Kidney (tissue), 14 donors: Measurements from ENCODE around the gene ACTG1. TPM values are rescaled to one million over a fixed set of nuclear protein-coding genes. Genes with fewer than 3 reads are reported as not detected.

Source experiments
- DNase-seq, 5 donors: peaks; one replicate each; pipeline ENCODE4 v3.0.0-alpha.2; 2013 to 2020
- FAIRE-seq: peaks from 2 replicates; lab custom pipeline; 2012; peaks lifted over from hg19 to GRCh38; lab: Jason Lieb, UNC
- H3K27ac ChIP-seq, 2 donors: one replicate each; pipeline ENCODE4 v1.7.0; 2013; ENCODE audit warnings: low read depth in 2 of 2, low read length in 2 of 2, inconsistent platforms in 1 of 2
- H3K27me3 ChIP-seq: one replicate; pipeline ENCODE4 v1.7.1; 2013; ENCODE audit warnings: low read length, inconsistent platforms; ENCODE audit not compliant: control insufficient read depth, insufficient read depth
- H3K36me3 ChIP-seq, 3 donors: one replicate each; pipeline versions ENCODE4 v1.7.0 to v1.7.1; 2013; ENCODE audit warnings: low read length in 3 of 3, control low read depth in 1 of 3, inconsistent platforms in 1 of 3; ENCODE audit not compliant: insufficient read depth in 3 of 3, control insufficient read depth in 2 of 3
- H3K4me1 ChIP-seq, 3 donors: one replicate each; pipeline versions ENCODE4 v1.7.0 to v1.7.1; 2013; ENCODE audit warnings: low read length in 3 of 3, inconsistent platforms in 1 of 3, low read depth in 1 of 3; ENCODE audit not compliant: control insufficient read depth in 2 of 3, insufficient read depth in 2 of 3
- H3K4me3 ChIP-seq, 3 donors: one replicate each; pipeline versions ENCODE4 v1.7.0 to v1.8.1; 2013; ENCODE audit warnings: low read length in 3 of 3, control low read depth in 1 of 3, inconsistent platforms in 1 of 3
- H3K9ac ChIP-seq, 3 donors: one replicate each; pipeline versions ENCODE4 v1.7.0 to v1.7.1; 2013; ENCODE audit warnings: low read length in 3 of 3, control low read depth in 1 of 3, inconsistent platforms in 1 of 3
- H3K9me3 ChIP-seq, 3 donors: one replicate each; pipeline versions ENCODE4 v1.7.0 to v1.7.1; 2013; ENCODE audit warnings: low read length in 3 of 3, control low read depth in 1 of 3, inconsistent platforms in 1 of 3; ENCODE audit not compliant: control insufficient read depth in 2 of 3, insufficient read depth in 1 of 3
- CTCF ChIP-seq: IDR thresholded peaks from 3 replicates; pipeline ENCODE4 v1.5.1; 2012; ENCODE audit warnings: mild to moderate bottlenecking, moderate library complexity, borderline replicate concordance; ENCODE audit not compliant: insufficient read depth; ENCODE audit errors: extremely low read depth
- intact Hi-C: fragments of 100-400 bp; cut with DNase I; formaldehyde crosslinking; loops from one replicate; pipeline ENCODE4 v1.11.1; 2022
- polyA plus RNA-seq: library from polyadenylated mRNA; stranded (reverse); fragments of 350-450 nt; fragmentation: Illumina TruSeq; extraction: RNeasy Lipid Tissue Mini Kit (QIAGEN cat#74804); gene quantifications from one replicate; pipeline ENCODE4 v1.2.3, GENCODE V29; 2014; ENCODE audit warnings: low read depth, low replicate concordance; ENCODE audit not compliant: insufficient read depth
- total RNA-seq: library from RNA; stranded (reverse); fragmentation: NEBNext Ultra II Directional; extraction: Animal tissue kit (Norgen Biotek cat#: 25700); gene quantifications from one replicate; pipeline ENCODE4 v1.2.1, GENCODE V29; 2021
- donor health status: control.
- donor health status: control.
- donor health status: control.
- donor health status: control.
- donor health status: control.
- donor health status: DM: yes; HTN: yes; CAD: no.
- donor health status: Normal renal cell carcinoma (clear cell type).

Gene ACTG1
- total and polyA plus RNA-seq, 2 donors from 2014 or later: 1,350 to 2,632 TPM

- DNase-seq: peak in 2 of 5 donors; percentile 78 to 90
- no peak for FAIRE-seq
- H3K4me3 ChIP-seq: peak overlapping the region; percentile 73 to 82 (median 76)
- H3K9me3 ChIP-seq: no peaks in the 10 kb centered on the region
- H3K36me3 ChIP-seq: peaks cover 5 to 14% (median 5%) of the 10 kb centered on the region in 3 donors
- H3K9ac ChIP-seq: peak overlapping the region; percentile 46 to 77 (median 57)
- H3K27me3 ChIP-seq: no peaks in the 10 kb centered on the region
- no peak for TF ChIP-seq CTCF
- H3K4me1 ChIP-seq: peaks cover under 1 to 39% (median 3%) of the 10 kb centered on the region in 3 donors
- H3K27ac ChIP-seq: peak overlapping the region; percentile 94
- intact Hi-C loops: no loop called here
These were observed 3.0 kb upstream of the ACTG1 start for GRCh38 chr17:81515530-81516041.

GRCh38 chr17:81514739-81515529, 2.3 kb upstream of the ACTG1 start:
- intact Hi-C loops: no loop called here
- Histone ChIP-seq H3K9ac (peak overlapping the region; percentile 46 to 90 (median 57)), H3K9me3 (no peaks in the 10 kb centered on the region), H3K4me3 (peak overlapping the region; percentile 73 to 82 (median 76)), H3K36me3 (peaks cover 10 to 20% (median 11%) of the 10 kb centered on the region in 3 donors), H3K4me1 (peaks cover 0 to 36% (median 3%) of the 10 kb centered on the region in 3 donors), H3K27ac (peak overlapping the region; percentile 99), H3K27me3 (no peaks in the 10 kb centered on the region)
- DNase-seq (peak; percentile 72 to 96 (median 87)), FAIRE-seq (no peak)
- TF ChIP-seq CTCF: no peak

GRCh38 chr17:81514489-81514738, 1.8 kb upstream of the ACTG1 start:
- Histone ChIP-seq H3K4me1 (peaks cover 0 to 33% (median 3%) of the 10 kb centered on the region in 3 donors), H3K4me3 (peak overlapping the region in 2 of 3 donors; percentile 58 to 73)

More at GRCh38 chr17:81514489-81514738, 1.8 kb upstream of the ACTG1 start:
- DNase-seq: peak in 1 of 5 donors; percentile 83
- no peak for FAIRE-seq
- Histone ChIP-seq H3K9me3 (no peaks in the 10 kb centered on the region), H3K36me3 (peaks cover 11 to 26% (median 14%) of the 10 kb centered on the region in 3 donors), H3K9ac (peak overlapping the region in 2 of 3 donors; percentile 87 to 90), H3K27ac (peak overlapping the region; percentile 99), H3K27me3 (no peaks in the 10 kb centered on the region)
- intact Hi-C loops: no loop called here
- no peak for TF ChIP-seq CTCF
